HG03439 (cell line): Measurements from ENCODE around the gene TM2D1.

Source experiments
- ATAC-seq: cut with Tn5 transposase; IDR thresholded peaks from one replicate; pipeline ENCODE4 v1.9.1; 2021; ENCODE audit warnings: mild to moderate bottlenecking, moderate library complexity; ENCODE audit not compliant: unreplicated experiment

Gene TM2D1

DNA sequence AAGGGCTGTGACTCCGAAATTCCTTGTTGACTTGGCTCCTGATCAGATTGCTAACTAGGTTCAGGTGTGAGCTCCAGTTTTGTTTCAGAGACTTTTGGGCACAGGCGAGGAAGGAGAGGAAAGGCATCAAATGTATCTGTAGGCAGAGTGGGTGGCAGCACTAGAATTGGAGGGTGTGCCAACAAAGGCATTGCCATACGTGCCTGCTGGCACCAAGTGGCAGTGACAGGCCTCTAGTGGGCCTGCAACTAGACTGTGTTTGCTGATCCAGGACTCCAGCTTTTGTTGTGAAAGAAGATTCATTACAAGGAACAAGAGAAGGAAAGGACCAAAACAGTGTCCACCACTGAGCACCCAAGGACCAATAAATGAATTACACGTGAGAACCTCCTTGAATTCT lies 79.5 kb downstream of the TM2D1 start:
- no peak for ATAC-seq

DNA sequence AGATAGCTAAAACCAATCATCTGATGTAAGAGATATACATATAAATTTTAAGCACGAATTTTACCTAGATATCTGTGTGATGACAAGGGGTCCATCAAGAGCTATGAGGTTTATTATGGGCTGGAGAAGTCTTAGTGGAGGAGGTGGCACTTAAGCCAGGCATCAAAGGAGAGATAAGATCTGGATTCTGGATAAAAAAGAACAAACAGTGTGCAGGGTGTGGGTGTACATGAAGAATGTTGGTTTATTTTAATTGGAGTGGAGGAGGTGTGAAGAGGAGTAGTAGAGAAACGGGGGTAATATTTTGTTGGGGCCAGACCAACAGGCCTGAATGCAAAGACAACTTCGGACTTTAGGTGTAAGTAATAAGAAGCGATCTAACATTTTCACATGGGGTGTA lies 80.6 kb downstream of the TM2D1 start:
- ATAC-seq, result no peak

DNA sequence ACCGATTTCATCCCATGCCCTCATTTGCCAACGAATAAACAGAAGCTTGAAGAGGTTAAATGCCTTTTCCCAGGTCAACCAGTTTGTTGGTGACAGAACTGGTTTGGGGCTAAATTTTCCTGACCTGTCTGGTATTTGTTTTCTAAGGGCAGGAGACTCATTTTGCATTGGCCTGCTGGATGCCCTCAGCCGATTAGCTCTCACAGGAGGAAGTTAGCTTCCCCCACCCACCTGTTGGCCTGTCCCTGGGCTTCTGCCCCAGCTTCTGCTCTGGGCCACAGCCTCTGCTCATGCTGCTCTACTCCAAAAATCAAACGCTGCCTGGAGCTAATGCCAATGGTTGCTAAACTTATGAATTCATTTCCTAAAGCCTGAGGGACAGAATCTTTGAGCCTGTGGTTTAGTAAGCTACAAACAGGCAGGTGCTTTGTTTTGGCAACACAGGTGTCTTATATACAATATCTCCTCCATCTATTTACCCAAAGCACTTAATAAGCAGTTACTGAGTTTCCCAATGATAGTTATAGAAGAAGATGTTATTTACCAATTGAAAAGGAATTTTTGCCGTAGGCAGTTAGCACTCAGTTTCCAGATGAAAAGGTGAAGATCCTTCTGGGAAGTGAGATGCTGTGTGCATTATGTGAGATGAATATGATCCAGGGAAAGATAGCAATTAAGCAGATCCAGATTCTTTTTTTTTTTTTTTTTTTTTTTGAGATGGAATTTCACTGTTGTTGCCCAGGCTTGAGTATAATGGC lies 82.3 kb downstream of the TM2D1 start:
- no peak for ATAC-seq

DNA sequence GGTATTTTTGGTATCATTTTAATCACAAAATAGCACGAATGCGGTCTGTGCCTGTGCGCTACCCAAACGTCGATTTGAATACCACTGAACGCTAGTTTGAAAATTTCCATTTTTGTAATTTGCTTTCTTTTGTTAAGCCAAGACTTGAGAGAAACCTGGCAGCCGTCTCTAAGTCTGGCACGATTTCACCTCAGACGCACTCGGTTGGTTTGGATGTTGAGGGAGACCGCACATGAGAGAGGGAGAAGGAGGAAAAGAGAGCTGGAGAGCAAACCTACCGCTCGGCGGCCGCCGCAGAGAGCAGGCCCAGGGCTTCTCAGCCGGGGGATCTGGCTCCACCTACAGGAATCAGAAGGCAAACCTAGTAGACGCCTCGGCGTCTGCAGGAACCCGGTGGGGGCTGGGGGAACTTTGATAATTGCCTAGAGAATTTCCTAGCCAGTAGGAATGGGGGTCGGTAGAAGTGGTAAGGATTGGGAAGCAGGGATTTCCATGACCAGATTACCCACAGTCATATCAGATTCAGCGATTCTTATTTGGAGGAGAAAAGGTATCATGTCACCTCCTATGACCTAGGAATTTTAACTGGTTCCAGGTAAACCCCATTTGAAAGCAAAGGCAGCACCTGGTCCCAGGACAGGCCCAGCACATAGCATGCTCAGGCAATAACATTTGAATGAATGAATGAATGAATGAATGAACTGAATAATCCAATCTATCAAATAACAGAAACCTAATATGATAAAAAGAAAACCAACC lies 83.2 kb downstream of the TM2D1 start:
- peak; percentile 74 for ATAC-seq

DNA sequence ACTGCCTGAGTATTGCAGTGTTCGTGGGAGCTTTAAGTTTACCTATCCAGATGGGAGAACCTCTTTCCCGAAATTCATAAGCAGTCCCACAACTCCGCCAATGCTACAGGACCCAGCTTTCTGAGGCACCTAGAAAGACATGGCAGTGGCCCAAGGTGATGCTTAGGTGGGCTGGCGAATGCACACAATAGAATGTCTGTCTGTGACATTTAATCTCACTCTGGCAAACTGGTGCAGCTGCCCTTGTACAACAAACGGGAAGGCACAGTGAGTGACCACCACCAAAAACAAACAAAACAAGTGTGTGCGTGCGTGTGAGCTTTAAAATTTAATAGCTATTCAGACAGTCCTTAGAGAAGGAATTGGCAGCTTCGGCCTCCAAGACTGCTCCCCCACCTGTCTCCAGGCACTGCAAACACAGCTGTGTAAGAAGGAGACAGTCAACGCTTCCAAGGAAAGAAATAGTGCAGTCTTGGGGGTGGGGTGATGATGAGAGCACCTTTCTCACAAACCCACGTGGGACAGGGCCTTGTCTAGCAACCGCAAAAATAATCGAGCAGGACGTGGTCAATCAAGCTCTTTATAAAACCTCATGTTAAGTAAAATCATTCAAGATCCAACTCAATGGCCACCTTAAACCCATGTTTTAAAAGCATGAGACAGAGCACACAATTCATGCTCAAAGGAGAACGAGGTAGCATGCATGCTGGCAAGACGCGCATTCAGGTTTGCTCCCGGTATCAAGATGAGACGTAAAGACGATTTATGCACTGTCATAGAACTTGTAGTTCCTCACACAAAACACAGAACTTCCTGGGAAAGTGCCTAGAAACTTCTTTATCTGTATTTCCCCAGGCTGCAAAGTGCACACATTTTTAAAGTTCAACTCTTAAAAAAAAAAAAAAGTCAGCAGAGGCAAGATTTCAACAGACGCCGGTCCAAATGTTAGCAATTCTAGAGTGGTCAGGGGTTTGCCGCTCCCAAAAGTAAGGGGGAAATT lies 84.1 kb downstream of the TM2D1 start:
- no peak for ATAC-seq

DNA sequence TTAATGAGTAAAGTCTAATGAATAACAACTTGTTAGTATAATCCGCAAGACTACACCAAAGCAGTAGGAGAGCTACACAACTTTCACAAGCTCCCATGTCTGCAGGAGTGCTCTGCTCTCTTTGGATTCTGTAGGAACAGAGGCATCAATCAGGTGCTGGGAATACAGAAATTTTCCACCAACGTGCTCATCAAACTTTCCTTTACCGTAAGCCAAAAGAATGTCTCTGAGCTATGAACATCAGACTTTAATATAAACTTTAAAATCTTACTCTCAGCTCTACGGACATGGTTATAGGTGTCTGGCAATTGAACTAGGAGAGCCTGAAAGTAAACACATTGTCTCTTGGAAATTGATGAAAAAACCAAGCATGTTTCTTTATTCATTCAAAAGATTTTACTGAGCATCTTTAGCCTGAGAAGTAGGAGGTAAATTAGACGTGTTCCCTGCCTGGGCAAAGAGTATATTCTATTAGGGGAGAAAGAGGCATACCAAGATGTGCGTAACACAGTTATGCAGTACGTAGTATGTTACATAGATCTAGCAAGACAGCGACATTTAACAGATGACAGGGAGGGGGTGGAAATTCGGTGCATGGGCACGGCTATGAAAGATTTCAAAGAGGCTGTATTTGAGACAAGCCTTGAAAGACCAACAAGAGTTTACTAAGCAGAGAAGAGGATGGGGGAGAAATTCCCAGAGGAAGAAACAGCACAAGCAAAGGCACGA lies 85.2 kb downstream of the TM2D1 start:
- ATAC-seq, result no peak

DNA sequence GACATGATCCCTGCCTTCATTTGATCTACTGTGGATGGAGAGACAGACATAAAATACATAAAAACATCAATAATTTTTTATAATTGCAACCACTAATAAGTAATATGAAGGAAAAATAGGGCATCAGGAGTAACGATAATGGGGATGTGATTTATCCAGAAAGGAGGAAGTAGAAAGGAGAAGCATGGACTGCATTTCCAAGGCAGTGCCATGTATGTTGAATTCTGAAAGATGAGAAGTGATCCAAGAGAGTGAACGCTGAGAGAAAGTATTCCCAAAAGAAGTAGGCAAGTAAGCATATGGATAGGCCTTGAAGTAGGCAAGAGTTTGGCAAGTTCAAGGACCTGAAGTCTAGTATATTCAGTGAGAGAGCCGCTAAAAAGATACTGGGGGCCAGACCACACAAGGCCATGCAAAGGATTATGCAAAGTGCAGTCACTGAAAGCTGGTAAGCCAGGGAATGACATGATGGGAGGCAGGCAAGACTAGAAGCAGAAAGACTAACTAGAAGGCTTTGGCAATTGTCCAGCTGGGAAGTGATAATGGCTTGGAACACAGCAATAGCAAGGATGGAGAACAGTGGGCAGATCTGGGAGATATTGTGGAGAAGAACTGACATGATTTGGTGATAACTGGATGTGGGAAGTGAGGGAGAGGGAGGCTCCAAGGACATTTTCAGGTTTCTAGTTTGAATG lies 85.9 kb downstream of the TM2D1 start:
- ATAC-seq, result no peak

DNA sequence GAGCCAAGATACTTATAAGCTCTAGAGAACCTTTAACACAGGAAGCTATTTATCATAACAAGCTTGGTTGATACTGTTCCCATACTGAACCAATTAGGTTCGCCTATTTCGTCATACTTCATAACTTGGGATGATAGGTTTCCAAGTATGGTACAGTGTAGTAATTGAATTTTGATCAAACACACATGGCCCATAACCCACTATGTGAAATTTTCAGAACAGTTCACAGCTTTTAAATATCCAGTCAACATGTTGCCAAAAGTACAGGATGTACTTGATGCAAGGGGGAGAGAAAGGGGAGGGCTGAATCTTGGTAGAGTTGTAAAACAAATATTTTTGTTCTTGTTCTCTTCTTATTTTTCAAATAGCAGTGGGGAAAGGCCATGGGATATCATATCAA lies 86.6 kb downstream of the TM2D1 start:
- ATAC-seq, result no peak

DNA sequence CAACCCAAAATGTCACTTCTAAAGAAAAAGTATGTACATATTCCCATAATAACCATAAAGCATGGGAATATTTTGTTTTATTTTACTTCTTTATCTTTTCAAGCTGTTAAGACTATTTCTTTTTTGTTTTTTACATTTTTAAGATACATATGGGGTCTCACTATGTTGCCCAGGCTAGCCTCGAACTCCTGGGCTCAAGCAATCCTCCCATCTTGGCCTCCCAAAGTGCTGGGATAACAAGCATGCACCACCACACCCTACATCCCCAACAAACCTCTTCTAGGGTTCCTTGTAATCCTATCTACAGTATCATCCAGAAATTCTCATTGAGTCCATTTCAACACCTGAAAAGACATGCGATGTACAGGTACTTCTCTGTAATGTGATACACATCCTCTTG lies 87.5 kb downstream of the TM2D1 start:
- ATAC-seq, result no peak

DNA sequence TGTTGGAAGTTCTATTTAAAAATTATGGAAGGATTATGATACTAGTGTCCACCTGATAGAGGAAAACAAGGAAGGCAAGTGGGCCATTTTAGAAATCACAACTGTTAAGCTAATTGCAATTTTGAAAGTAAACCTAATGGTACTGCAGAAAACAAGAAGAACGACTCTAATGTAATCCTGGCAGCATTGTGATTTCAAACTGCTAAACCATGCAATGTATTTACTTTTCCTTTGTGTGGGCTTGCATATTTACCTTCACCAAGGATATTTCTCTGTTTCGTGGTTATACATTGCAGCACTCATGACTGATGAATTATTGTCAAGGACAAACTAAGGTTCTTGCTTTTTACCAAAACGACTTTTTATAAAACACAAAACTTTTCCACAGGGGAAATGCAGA lies 88.1 kb downstream of the TM2D1 start:
- no peak for ATAC-seq

DNA sequence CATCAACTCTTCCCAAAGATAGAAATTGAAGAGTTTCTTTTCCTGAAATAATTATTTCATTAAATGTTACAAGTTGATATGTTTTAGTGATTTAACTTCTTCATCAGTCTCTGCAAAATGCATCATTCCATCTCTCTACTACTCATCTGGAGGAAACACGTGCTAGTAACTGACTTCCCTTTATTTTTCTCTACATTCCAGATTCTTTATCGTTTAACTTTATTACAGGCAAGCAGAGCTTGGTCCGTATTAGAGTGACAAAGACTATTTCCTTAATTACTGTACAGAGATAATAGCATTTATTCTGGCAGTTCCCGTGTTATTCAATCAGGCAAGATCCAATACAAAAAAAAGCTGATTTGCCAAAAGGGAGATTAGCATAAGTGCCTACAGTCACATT lies 88.6 kb downstream of the TM2D1 start:
- no peak for ATAC-seq

DNA sequence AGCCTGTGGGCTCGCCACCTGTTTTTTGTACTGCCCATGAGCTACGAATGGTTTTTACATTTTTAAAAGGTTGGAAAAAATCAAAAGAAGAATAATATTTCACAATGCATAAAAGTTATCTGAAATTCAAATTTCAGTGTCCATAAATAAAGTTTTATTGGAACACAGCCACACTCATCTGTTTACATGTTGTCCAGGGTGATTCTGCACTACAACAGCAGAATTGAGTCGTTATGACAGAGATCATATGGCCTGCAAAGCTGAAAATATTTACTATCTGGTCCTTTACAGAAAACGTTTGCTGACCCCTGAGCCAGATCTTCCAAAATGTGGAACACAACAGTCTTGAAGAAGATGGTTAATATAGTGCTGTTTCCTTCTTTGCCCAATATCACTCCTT lies 89.4 kb downstream of the TM2D1 start:
- no peak for ATAC-seq

DNA sequence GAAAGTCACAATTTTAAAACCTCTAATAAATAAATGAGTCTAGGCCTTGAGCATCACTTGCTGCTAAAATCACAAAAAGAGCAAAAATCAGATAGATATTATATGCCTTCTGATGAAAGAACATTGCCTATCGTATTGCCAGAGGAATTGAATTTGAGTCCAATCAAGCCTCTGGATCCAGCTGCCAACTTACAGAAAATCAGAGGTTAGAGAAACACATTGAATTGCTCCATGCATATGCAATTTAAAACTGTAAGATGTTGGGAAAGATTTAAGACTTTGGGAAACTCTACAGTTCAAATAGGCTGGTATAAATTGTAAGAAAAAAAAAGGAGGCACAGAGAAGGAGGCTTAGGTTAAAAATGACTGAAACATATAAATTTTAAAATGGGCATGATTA lies 93.5 kb downstream of the TM2D1 start:
- no peak for ATAC-seq
